Osteocyte (in vitro differentiated cells): Measurements from ENCODE around the gene ACSS3. TPM values are rescaled to one million over a fixed set of nuclear protein-coding genes. Genes with fewer than 3 reads are reported as not detected.

Experiments
- DNase-seq: peaks from one replicate; pipeline ENCODE4 v3.0.0; 2021; ENCODE audit warnings: mixed read lengths; ENCODE audit not compliant: unreplicated experiment; ENCODE audit errors: extremely low spot score
- H3K27ac Mint-ChIP-seq: one replicate; pipeline ENCODE4 v1.8.0; 2021; ENCODE audit warnings: mild to moderate bottlenecking, mixed read lengths; ENCODE audit not compliant: unreplicated experiment
- H3K27me3 Mint-ChIP-seq: one replicate; pipeline ENCODE4 v1.8.0; 2021; ENCODE audit warnings: mixed read lengths; ENCODE audit not compliant: unreplicated experiment
- H3K36me3 Mint-ChIP-seq: one replicate; pipeline ENCODE4 v1.8.0; 2021; ENCODE audit warnings: mixed read lengths; ENCODE audit not compliant: unreplicated experiment
- H3K4me1 Mint-ChIP-seq: one replicate; pipeline ENCODE4 v1.8.0; 2021; ENCODE audit warnings: mixed read lengths; ENCODE audit not compliant: unreplicated experiment
- H3K4me3 Mint-ChIP-seq: one replicate; pipeline ENCODE4 v1.8.0; 2021; ENCODE audit warnings: mild to moderate bottlenecking, moderate library complexity, mixed read lengths; ENCODE audit not compliant: unreplicated experiment
- H3K9me3 Mint-ChIP-seq: one replicate; pipeline ENCODE4 v1.8.0; 2021; ENCODE audit warnings: mixed read lengths; ENCODE audit not compliant: unreplicated experiment
- total RNA-seq: library from RNA; stranded (reverse); gene quantifications from 2 replicates; pipeline ENCODE4 v1.2.1, GENCODE V29; 2021
- TF ChIP-seq, protein P1 (sequence below): fragments of 200-600 bp; sonication (generic); IDR thresholded peaks from 2 replicates; pipeline ENCODE4 v1.5.0; 2021; ENCODE audit warnings: antibody characterized with exemption, mild to moderate bottlenecking, moderate library complexity

Gene ACSS3
- total RNA-seq, 1 donor from 2014 or later: 5.6 TPM

GRCh38 chr12:81166790-81167189, 88.9 kb downstream of the ACSS3 start:
- TF ChIP-seq, protein P1, sequence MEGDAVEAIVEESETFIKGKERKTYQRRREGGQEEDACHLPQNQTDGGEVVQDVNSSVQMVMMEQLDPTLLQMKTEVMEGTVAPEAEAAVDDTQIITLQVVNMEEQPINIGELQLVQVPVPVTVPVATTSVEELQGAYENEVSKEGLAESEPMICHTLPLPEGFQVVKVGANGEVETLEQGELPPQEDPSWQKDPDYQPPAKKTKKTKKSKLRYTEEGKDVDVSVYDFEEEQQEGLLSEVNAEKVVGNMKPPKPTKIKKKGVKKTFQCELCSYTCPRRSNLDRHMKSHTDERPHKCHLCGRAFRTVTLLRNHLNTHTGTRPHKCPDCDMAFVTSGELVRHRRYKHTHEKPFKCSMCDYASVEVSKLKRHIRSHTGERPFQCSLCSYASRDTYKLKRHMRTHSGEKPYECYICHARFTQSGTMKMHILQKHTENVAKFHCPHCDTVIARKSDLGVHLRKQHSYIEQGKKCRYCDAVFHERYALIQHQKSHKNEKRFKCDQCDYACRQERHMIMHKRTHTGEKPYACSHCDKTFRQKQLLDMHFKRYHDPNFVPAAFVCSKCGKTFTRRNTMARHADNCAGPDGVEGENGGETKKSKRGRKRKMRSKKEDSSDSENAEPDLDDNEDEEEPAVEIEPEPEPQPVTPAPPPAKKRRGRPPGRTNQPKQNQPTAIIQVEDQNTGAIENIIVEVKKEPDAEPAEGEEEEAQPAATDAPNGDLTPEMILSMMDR: no peak
- Mint-ChIP-seq H3K27me3 (no peaks in the 10 kb centered on the region), H3K4me1 (peaks cover 11% of the 10 kb centered on the region), H3K36me3 (no peaks in the 10 kb centered on the region), H3K27ac (no peak overlapping the region), H3K9me3 (no peaks in the 10 kb centered on the region), H3K4me3 (no peak overlapping the region)
- no peak for DNase-seq

GRCh38 chr12:81167694-81168093, 89.8 kb downstream of the ACSS3 start:
- no peak for DNase-seq

GRCh38 chr12:81168445-81168844, 90.6 kb downstream of the ACSS3 start:
- Mint-ChIP-seq H3K4me3 (no peak overlapping the region), H3K27ac (no peak overlapping the region), H3K9me3 (no peaks in the 10 kb centered on the region), H3K36me3 (no peaks in the 10 kb centered on the region), H3K4me1 (peaks cover 11% of the 10 kb centered on the region), H3K27me3 (no peaks in the 10 kb centered on the region)
- no peak for DNase-seq
- TF ChIP-seq, protein P1: no peak

More at GRCh38 chr12:81167694-81168093, 89.8 kb downstream of the ACSS3 start:
- Mint-ChIP-seq H3K4me3 (no peak overlapping the region), H3K27ac (no peak overlapping the region), H3K27me3 (no peaks in the 10 kb centered on the region), H3K9me3 (no peaks in the 10 kb centered on the region), H3K4me1 (peaks cover 11% of the 10 kb centered on the region), H3K36me3 (no peaks in the 10 kb centered on the region)
- TF ChIP-seq, protein P1: no peak

- Mint-ChIP-seq H3K4me3 (no peak overlapping the region), H3K27ac (no peak overlapping the region), H3K4me1 (peaks cover 11% of the 10 kb centered on the region), H3K36me3 (no peaks in the 10 kb centered on the region), H3K9me3 (no peaks in the 10 kb centered on the region), H3K27me3 (no peaks in the 10 kb centered on the region)
- no peak for DNase-seq
- TF ChIP-seq, protein P1: no peak
Observed at GRCh38 chr12:81170072-81170471, 92.2 kb downstream of the ACSS3 start.

GRCh38 chr12:81172851-81173250, 95.0 kb downstream of the ACSS3 start:
- TF ChIP-seq, protein P1: no peak
- Mint-ChIP-seq H3K36me3 (peaks cover 15% of the 10 kb centered on the region), H3K27me3 (no peaks in the 10 kb centered on the region), H3K4me1 (peaks cover 9% of the 10 kb centered on the region), H3K4me3 (no peak overlapping the region), H3K27ac (no peak overlapping the region), H3K9me3 (peaks cover 17% of the 10 kb centered on the region)
- DNase-seq: no peak
